IMR-90 (cell line): ENCODE data around the gene EML6. TPM values are rescaled to one million over a fixed set of nuclear protein-coding genes. Genes with fewer than 3 reads are reported as not detected.

ENCODE experiments used
- ATAC-seq: fragments of 200-7000 bp; cut with Tn5 transposase; 2 replicates; pipeline ENCODE4 v1.9.1; 2020; ENCODE audit warnings: low read depth, mild to moderate bottlenecking, moderate library complexity
- BruUV-seq: library from RNA; stranded (reverse); fragments of 400-500 nt; replicated peaks from 2 replicates; lab custom pipeline; 2021; lab: Mats Ljungman, UMichigan
- CTCF ChIA-PET: fragments of 300-600 bp; formaldehyde crosslinking; extraction: SDS; loops from one replicate; lab custom pipeline; 2021; ENCODE audit warnings: antibody characterized with exemption; lab: Yijun Ruan, JAX
- POLR2A ChIA-PET: fragments of 300-600 bp; sonication (Branson Sonifier 250); formaldehyde crosslinking; loops from one replicate; lab custom pipeline; 2022; ENCODE audit warnings: antibody characterized with exemption; ENCODE audit not compliant: unreplicated experiment; lab: Charles Lee
- DNase-seq: peaks from one replicate; pipeline ENCODE4 v3.0.0; 2013
- H2AFZ ChIP-seq: replicated peaks from 2 replicates; pipeline ENCODE3; 2013; ENCODE audit warnings: low read length, mild to moderate bottlenecking; ENCODE audit not compliant: poor library complexity
- H2AK5ac ChIP-seq: 2 replicates; pipeline ENCODE4 v1.6.1; 2013; ENCODE audit warnings: low read depth, low read length, inconsistent platforms
- H2AK9ac ChIP-seq: replicated peaks from 2 replicates; pipeline ENCODE3; 2013; ENCODE audit warnings: mild to moderate bottlenecking, low read depth, low read length, moderate library complexity; ENCODE audit not compliant: poor library complexity
- H2BK120ac ChIP-seq: 2 replicates; pipeline ENCODE4 v1.6.1; 2013; ENCODE audit warnings: low read depth, low read length, inconsistent platforms
- H2BK15ac ChIP-seq: 3 replicates; pipeline ENCODE4 v1.6.1; 2013; ENCODE audit warnings: low read depth, low read length, inconsistent platforms
- H2BK20ac ChIP-seq: 2 replicates; pipeline ENCODE4 v1.6.1; 2013; ENCODE audit warnings: low read depth, mild to moderate bottlenecking, inconsistent platforms, low read length, moderate library complexity
- H2BK5ac ChIP-seq: 2 replicates; pipeline ENCODE4 v1.6.1; 2013; ENCODE audit warnings: mild to moderate bottlenecking, low read depth, low read length, inconsistent platforms; ENCODE audit not compliant: poor library complexity, severe bottlenecking
- H3K14ac ChIP-seq: replicated peaks from 2 replicates; pipeline ENCODE4 v1.6.1; 2013; ENCODE audit warnings: low read depth, low read length, inconsistent platforms
- H3K18ac ChIP-seq: 2 replicates; pipeline ENCODE4 v1.6.1; 2013; ENCODE audit warnings: low read depth, low read length, control low read depth
- H3K23ac ChIP-seq: 2 replicates; pipeline ENCODE4 v1.6.1; 2013; ENCODE audit warnings: low read depth, low read length, inconsistent platforms
- H3K27ac ChIP-seq: 2 replicates; pipeline ENCODE4 v1.5.1; 2013; ENCODE audit warnings: mild to moderate bottlenecking, control low read depth, low read length; ENCODE audit not compliant: insufficient read depth
- H3K27me3 ChIP-seq: 2 replicates; pipeline ENCODE4 v1.6.1; 2013; ENCODE audit warnings: low read length; ENCODE audit not compliant: control insufficient read depth, insufficient read depth
- H3K36me3 ChIP-seq: 2 replicates; pipeline ENCODE4 v1.6.1; 2013; ENCODE audit warnings: low read length, mixed read lengths; ENCODE audit not compliant: control insufficient read depth, insufficient read depth
- H3K4ac ChIP-seq: 2 replicates; pipeline ENCODE4 v1.6.1; 2013; ENCODE audit warnings: low read depth, low read length, inconsistent platforms
- H3K4me1 ChIP-seq: 2 replicates; pipeline ENCODE4 v1.6.1; 2013; ENCODE audit warnings: low read length, mixed read lengths; ENCODE audit not compliant: control insufficient read depth, insufficient read depth
- H3K4me2 ChIP-seq: 2 replicates; pipeline ENCODE4 v1.6.1; 2013; ENCODE audit warnings: low read depth, mild to moderate bottlenecking, control low read depth, low read length, moderate library complexity
- H3K4me3 ChIP-seq: 2 replicates; pipeline ENCODE4 v1.5.1; 2013; ENCODE audit warnings: low read depth, mild to moderate bottlenecking, control low read depth, low read length, moderate library complexity; ENCODE audit not compliant: insufficient read depth
- H3K56ac ChIP-seq: 2 replicates; pipeline ENCODE4 v1.6.1; 2013; ENCODE audit warnings: low read length, inconsistent platforms; ENCODE audit not compliant: insufficient read depth; ENCODE audit errors: extremely low read depth
- H3K79me1 ChIP-seq, 2 experiments: 2 replicates each; pipeline ENCODE4 v1.6.1; 2013; ENCODE audit warnings: low read length in 2 of 2, inconsistent platforms in 1 of 2, low read depth in 1 of 2
- H3K9ac ChIP-seq: 2 replicates; pipeline ENCODE4 v1.6.1; 2013; ENCODE audit warnings: low read depth, low read length, control low read depth
- H3K9me1 ChIP-seq: 2 replicates; pipeline ENCODE4 v1.6.1; 2013; ENCODE audit warnings: low read length, inconsistent platforms; ENCODE audit not compliant: insufficient read depth
- H3K9me3 ChIP-seq: 2 replicates; pipeline ENCODE4 v1.6.1; 2013; ENCODE audit warnings: low read length; ENCODE audit not compliant: control insufficient read depth, insufficient read depth
- H4K20me1 ChIP-seq: 2 replicates; pipeline ENCODE4 v1.6.1; 2013; ENCODE audit warnings: low read length, inconsistent platforms; ENCODE audit not compliant: insufficient read depth
- H4K5ac ChIP-seq: 2 replicates; pipeline ENCODE4 v1.6.1; 2013; ENCODE audit warnings: mild to moderate bottlenecking, low read depth, low read length, control low read depth
- H4K8ac ChIP-seq, 2 experiments: 2 replicates each; pipeline ENCODE4 v1.6.1; 2013; ENCODE audit warnings: low read depth in 2 of 2, low read length in 2 of 2, control low read depth in 1 of 2, inconsistent platforms in 1 of 2
- H4K91ac ChIP-seq: 2 replicates; pipeline ENCODE4 v1.6.1; 2013; ENCODE audit warnings: low read depth, low read length, inconsistent platforms; ENCODE audit not compliant: insufficient read depth
- BHLHE40 ChIP-seq: fragments of 150-350 bp; IDR thresholded peaks from 2 replicates; pipeline ENCODE4 v1.6.1; 2016; ENCODE audit warnings: mild to moderate bottlenecking, low read depth, low read length
- CEBPB ChIP-seq: IDR thresholded peaks from 2 replicates; pipeline ENCODE4 v1.6.1; 2012; ENCODE audit warnings: low read depth, low read length, improper control_type of control experiment
- FOS ChIP-seq: fragments of 150-350 bp; IDR thresholded peaks from 2 replicates; pipeline ENCODE4 v1.6.1; 2016; ENCODE audit warnings: low read depth, low read length
- MAFK ChIP-seq: IDR thresholded peaks from 2 replicates; pipeline ENCODE4 v1.6.1; 2012; ENCODE audit warnings: low read depth, low read length, improper control_type of control experiment
- USF2 ChIP-seq: fragments of 150-350 bp; IDR thresholded peaks from 2 replicates; pipeline ENCODE4 v1.6.1; 2017; ENCODE audit warnings: mild to moderate bottlenecking, antibody characterized with exemption, low read length, low read depth
- WGBS, 2 experiments: methylation state at CpG; one replicate each; pipeline versions ENCODE4 v1.1.5 to v1.1.7; 2013; ENCODE audit warnings: missing lambda C conversion rate in 2 of 2; ENCODE audit not compliant: insufficient read length in 1 of 2; ENCODE audit errors: extremely low coverage in 2 of 2; 5-methylcytosine and 5-hydroxymethylcytosine counted together
- dilution Hi-C: fragments of 300-500 bp; cut with HindIII; formaldehyde crosslinking; loops from one replicate; pipeline ENCODE4 v1.14.3; 2018; ENCODE audit warnings: low sequenced_read_pairs; ENCODE audit not compliant: unreplicated experiment
- in situ Hi-C: fragments of 300-500 bp; cut with MboI; formaldehyde crosslinking; loops from 3 replicates; pipeline ENCODE4 v1.14.3; 2019; ENCODE audit warnings: low sequenced_read_pairs, inconsistent platforms, mixed read lengths
- intact Hi-C: fragments of 100-400 bp; cut with micrococcal nuclease; formaldehyde crosslinking; loops from 2 replicates; pipeline ENCODE4 v1.10.0; 2022
- polyA plus RNA-seq, 3 experiments: library from polyadenylated mRNA; depleted of rRNA; stranded (reverse); fragments of >200 nt; gene quantifications; 2 replicates each; pipeline ENCODE4 v1.2.3, GENCODE V29; 2012; ENCODE audit warnings: low replicate concordance in 1 of 3
- total RNA-seq: library from RNA; depleted of rRNA; stranded (reverse); fragments of >200 nt; gene quantifications from 2 replicates; pipeline ENCODE4 v1.2.3, GENCODE V29; 2012

The EML6 gene
- total and polyA plus RNA-seq, 2 of the 4 experiments (the other 2 are of a cell fraction), result 0.18 to 0.19 TPM

- BruUV-seq, result no TSS peak
- Histone ChIP-seq H3K9me1 (no peaks in the 10 kb centered on the region; the same call in 1 of the 2 replicates), H3K79me1 (no peaks in the 10 kb centered on the region), H3K23ac (no peak overlapping the region), H3K4me2 (no peak overlapping the region), H3K4ac (no peak overlapping the region), H4K20me1 (no peaks in the 10 kb centered on the region), H3K4me1 (no peaks in the 10 kb centered on the region; the same call in 1 of the 2 replicates), H4K91ac (no peak overlapping the region), H2BK20ac (no peak overlapping the region), H2BK120ac (no peak overlapping the region), H4K5ac (no peak overlapping the region), H3K9me3 (no peaks in the 10 kb centered on the region), H3K56ac (no peak overlapping the region), H2AK5ac (no peak overlapping the region), H3K9ac (no peak overlapping the region), H2BK15ac (no peak overlapping the region), H3K18ac (no peak overlapping the region), H3K4me3 (no peak overlapping the region), H3K14ac (no peak overlapping the region), H3K27me3 (no peaks in the 10 kb centered on the region), H2AFZ (peak overlapping the region; percentile 65), H3K36me3 (no peaks in the 10 kb centered on the region), H4K8ac (no peak overlapping the region), H3K27ac (no peak overlapping the region), H2AK9ac (no peak overlapping the region), H2BK5ac (no peak overlapping the region)
- dilution Hi-C loops, result no loop called here
- in situ Hi-C loops, result no loop called here
- ChIA-PET POLR2A (no interaction called here), CTCF (interaction anchor here (1.4 kb wide), 1 partner anchor 54 kb away, joined by 4 read pairs; no protein-coding TSS in a partner anchor)
- intact Hi-C loops, result no loop called here
- WGBS, 2 experiments, result no CpG with 5 or more reads among the region's 2 CpGs
- DNase-seq, result peak; percentile 65
- peak; percentile 68 for ATAC-seq
- TF ChIP-seq CEBPB, result no peak
- no peak for TF ChIP-seq BHLHE40
- TF ChIP-seq MAFK, result no peak
- TF ChIP-seq FOS, result no peak
- TF ChIP-seq USF2, result no peak
Observed at GRCh38 chr2:54845514-54845913, 122.1 kb downstream of the EML6 start.
